Testis (tissue), 3 donors: ENCODE data around the gene KRI1. TPM values are rescaled to one million over a fixed set of nuclear protein-coding genes. Genes with fewer than 3 reads are reported as not detected.

ENCODE experiments used
- DNase-seq: peaks from one replicate; pipeline ENCODE4 v3.0.0-alpha.2; 2019
- H3K27ac ChIP-seq, 2 donors: fragments of 200-600 bp; sonication (generic); one replicate each; pipeline ENCODE4 v1.5.1; 2019
- H3K27me3 ChIP-seq: fragments of 200-600 bp; sonication (generic); one replicate; pipeline ENCODE4 v1.5.1; 2019
- H3K36me3 ChIP-seq: fragments of 200-600 bp; sonication (generic); one replicate; pipeline ENCODE4 v1.5.1; 2017; ENCODE audit warnings: low read depth; ENCODE audit errors: missing control alignments
- H3K4me1 ChIP-seq: fragments of 200-600 bp; sonication (generic); one replicate; pipeline ENCODE4 v1.5.1; 2019
- H3K4me3 ChIP-seq, 2 donors: fragments of 200-600 bp; sonication (generic); one replicate each; pipeline ENCODE4 v1.5.1; 2017 to 2019
- H3K9me3 ChIP-seq: fragments of 200-600 bp; sonication (generic); one replicate; pipeline ENCODE4 v1.5.1; 2017
- POLR2A ChIP-seq: fragments of 450-650 bp; IDR thresholded peaks from one replicate; pipeline ENCODE4 v1.6.1; 2017; ENCODE audit warnings: antibody characterized with exemption, mild to moderate bottlenecking, moderate library complexity
- WGBS, 2 donors: methylation state at CpG; one replicate each; pipeline ENCODE4 v1.1.5; 2018; 5-methylcytosine and 5-hydroxymethylcytosine counted together
- intact Hi-C: fragments of 100-400 bp; cut with DNase I; formaldehyde crosslinking; loops from one replicate; pipeline ENCODE4 v1.15.1; 2023; ENCODE audit warnings: low total_unique reads
- polyA plus RNA-seq: library from polyadenylated mRNA; stranded (reverse); fragments of 350-450 nt; fragmentation: Illumina TruSeq; extraction: RNeasy Lipid Tissue Mini Kit (QIAGEN cat#74804); gene quantifications from one replicate; pipeline ENCODE4 v1.2.3, GENCODE V29; 2014; ENCODE audit warnings: low read depth, low replicate concordance; ENCODE audit not compliant: insufficient read depth
- total RNA-seq, 2 donors: library from RNA; depleted of rRNA; stranded (reverse); fragments of >200 nt; gene quantifications; one replicate each; pipeline ENCODE4 v1.2.3, GENCODE V29; 2016
- TF ChIP-seq, protein P1 (sequence below), 3 experiments: fragments of 450-650 bp in 2 of 3; fragments of 200-600 bp in 1 of 3; sonication (generic) in 1 of 3; IDR thresholded peaks; one replicate each; pipeline ENCODE4 v1.5.1; 2016 to 2019; ENCODE audit warnings: antibody characterized with exemption in 3 of 3, mild to moderate bottlenecking in 2 of 3, moderate library complexity in 1 of 3

The KRI1 gene
- total and polyA plus RNA-seq, 3 donors from 2014 or later, result 33.7 to 48.3 (median 34.6) TPM

DNA sequence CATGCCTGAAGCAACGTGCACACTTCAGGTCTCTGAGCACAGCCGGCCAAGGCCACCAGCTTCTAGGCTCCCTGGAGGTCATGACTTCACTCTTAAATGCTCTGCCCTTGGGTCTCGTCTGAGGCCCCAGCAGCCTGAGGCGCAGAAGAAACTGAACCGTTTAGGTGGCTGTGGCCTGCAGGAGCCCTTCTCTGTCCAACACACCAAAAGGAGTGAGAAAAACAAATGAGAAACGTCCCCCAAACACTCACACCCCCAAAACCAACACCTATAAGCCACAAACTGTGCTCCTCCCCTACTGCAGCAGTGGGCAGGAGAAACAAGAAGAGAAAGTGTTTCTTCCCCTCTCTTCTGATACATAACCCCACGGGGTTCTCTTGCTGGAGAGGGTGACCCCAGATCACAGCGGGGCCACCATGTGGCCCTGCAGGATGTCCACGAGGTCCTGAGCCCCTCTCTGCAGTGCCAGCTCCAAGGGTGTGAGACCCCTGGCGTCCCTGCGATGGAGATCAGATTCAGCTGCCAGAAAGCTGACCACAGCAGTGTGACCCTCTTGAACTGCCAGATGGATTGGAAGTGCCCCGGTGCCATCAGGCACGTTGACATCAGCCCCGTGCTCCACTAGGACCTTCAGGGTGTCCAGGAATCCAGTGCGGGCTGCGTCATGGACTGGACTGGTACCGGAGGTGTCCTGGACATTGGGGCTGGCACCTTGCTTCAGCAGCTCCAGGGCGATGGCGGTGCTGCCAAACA is 1.0 kb upstream of the KRI1 start:
- intact Hi-C loops, result no loop called here
- TF ChIP-seq, protein P1, sequence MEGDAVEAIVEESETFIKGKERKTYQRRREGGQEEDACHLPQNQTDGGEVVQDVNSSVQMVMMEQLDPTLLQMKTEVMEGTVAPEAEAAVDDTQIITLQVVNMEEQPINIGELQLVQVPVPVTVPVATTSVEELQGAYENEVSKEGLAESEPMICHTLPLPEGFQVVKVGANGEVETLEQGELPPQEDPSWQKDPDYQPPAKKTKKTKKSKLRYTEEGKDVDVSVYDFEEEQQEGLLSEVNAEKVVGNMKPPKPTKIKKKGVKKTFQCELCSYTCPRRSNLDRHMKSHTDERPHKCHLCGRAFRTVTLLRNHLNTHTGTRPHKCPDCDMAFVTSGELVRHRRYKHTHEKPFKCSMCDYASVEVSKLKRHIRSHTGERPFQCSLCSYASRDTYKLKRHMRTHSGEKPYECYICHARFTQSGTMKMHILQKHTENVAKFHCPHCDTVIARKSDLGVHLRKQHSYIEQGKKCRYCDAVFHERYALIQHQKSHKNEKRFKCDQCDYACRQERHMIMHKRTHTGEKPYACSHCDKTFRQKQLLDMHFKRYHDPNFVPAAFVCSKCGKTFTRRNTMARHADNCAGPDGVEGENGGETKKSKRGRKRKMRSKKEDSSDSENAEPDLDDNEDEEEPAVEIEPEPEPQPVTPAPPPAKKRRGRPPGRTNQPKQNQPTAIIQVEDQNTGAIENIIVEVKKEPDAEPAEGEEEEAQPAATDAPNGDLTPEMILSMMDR (IDR thresholded peaks at IDR 0.05), result no peak
- no peak for TF ChIP-seq POLR2A

GRCh38 chr19:10566408-10566657 is 523 bp upstream of the KRI1 start:
- peak overlapping the region; percentile 83 to 90 for H3K4me3 ChIP-seq
- TF ChIP-seq POLR2A, result no peak
- TF ChIP-seq, protein P1 (IDR thresholded peaks at IDR 0.05), result no peak
- peak overlapping the region; percentile 85 to 90 for H3K27ac ChIP-seq
- DNase-seq, result no peak
- no peaks in the 10 kb centered on the region for H3K9me3 ChIP-seq
- H3K4me1 ChIP-seq, result peaks cover 22% of the 10 kb centered on the region
- H3K27me3 ChIP-seq, result no peaks in the 10 kb centered on the region
- 8 to 10% methylated on average over 4 of the region's 4 CpGs for WGBS, 2 donors
- H3K36me3 ChIP-seq, result no peaks in the 10 kb centered on the region
- intact Hi-C loops, result no loop called here

More for the DNA sequence above, 1.0 kb upstream of the KRI1 start:
- Histone ChIP-seq H3K27me3 (no peaks in the 10 kb centered on the region), H3K4me1 (peaks cover 23% of the 10 kb centered on the region), H3K27ac (peak overlapping the region; percentile 85 to 90), H3K4me3 (no peak overlapping the region), H3K36me3 (no peaks in the 10 kb centered on the region), H3K9me3 (no peaks in the 10 kb centered on the region)
- 54 to 59% methylated on average over 18 to 19 of the region's 19 CpGs for WGBS, 2 donors
- DNase-seq, result no peak

GRCh38 chr19:10565028-10565566 is 713 bp downstream of the KRI1 start:
- Histone ChIP-seq H3K4me3 (peak overlapping the region; percentile 83 to 90), H3K9me3 (no peaks in the 10 kb centered on the region), H3K27ac (peak overlapping the region; percentile 85 to 90), H3K27me3 (no peaks in the 10 kb centered on the region), H3K4me1 (peaks cover 22% of the 10 kb centered on the region), H3K36me3 (no peaks in the 10 kb centered on the region)
- no peak for TF ChIP-seq POLR2A
- TF ChIP-seq, protein P1 (IDR thresholded peaks at IDR 0.05), result peak in 1 of 3 experiments; percentile 4
- WGBS, 2 donors, result 13 to 15% methylated on average over 10 of the region's 10 CpGs
- DNase-seq, result no peak
- intact Hi-C loops, result no loop called here

DNA sequence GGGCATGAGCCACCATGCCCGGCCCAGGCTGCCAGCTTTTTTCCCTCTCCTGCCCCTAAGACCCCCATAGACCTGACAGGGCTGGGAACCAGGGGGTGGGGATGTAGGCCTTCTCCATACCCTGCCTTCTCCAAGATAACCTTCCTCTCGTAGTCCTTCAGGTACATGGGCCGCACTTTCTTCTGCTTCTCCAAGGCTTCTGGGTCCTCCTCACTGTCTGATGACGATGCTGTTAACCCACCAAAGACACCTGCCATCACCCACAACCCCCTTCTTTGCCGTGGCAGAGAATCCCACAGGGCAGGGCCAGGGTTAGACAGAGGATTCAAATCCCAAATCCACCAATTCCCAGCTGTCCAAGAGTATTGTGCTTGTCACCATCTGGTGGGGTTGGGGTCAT is 3.2 kb downstream of the KRI1 start:
- intact Hi-C loops, result no loop called here
- Histone ChIP-seq H3K4me3 (no peak overlapping the region), H3K27me3 (no peaks in the 10 kb centered on the region), H3K9me3 (no peaks in the 10 kb centered on the region), H3K36me3 (no peaks in the 10 kb centered on the region), H3K4me1 (peaks cover 16% of the 10 kb centered on the region), H3K27ac (no peak overlapping the region)
- DNase-seq, result no peak
- TF ChIP-seq, protein P1 (IDR thresholded peaks at IDR 0.05), result no peak
- WGBS, 2 donors, result 92 to 93% methylated on average over 5 of the region's 5 CpGs

- intact Hi-C loops, result no loop called here
- WGBS, 2 donors, result 88 to 96% methylated on average over 7 of the region's 7 CpGs
- no peaks in the 10 kb centered on the region for H3K36me3 ChIP-seq
Observed at GRCh38 chr19:10560154-10560553, 5.7 kb downstream of the KRI1 start.

More at GRCh38 chr19:10560154-10560553, 5.7 kb downstream of the KRI1 start:
- Histone ChIP-seq H3K27me3 (no peaks in the 10 kb centered on the region), H3K4me3 (no peak overlapping the region), H3K9me3 (no peaks in the 10 kb centered on the region), H3K4me1 (peaks cover 7% of the 10 kb centered on the region), H3K27ac (no peak overlapping the region)
- DNase-seq, result no peak
- TF ChIP-seq POLR2A, result no peak
- TF ChIP-seq, protein P1 (IDR thresholded peaks at IDR 0.05), result no peak
